Transverse colon (tissue), 4 donors: ENCODE measurements around the gene DMAC1. TPM values are rescaled to one million over a fixed set of nuclear protein-coding genes. Genes with fewer than 3 reads are reported as not detected.

Experiments used
- DNase-seq: peaks from one replicate; pipeline ENCODE4 v3.0.0-alpha.2; 2019
- H3K27ac ChIP-seq, 4 donors: fragments of 200-600 bp; sonication (generic); 2 replicates each; pipeline ENCODE4 v1.5.1; 2016 to 2018; ENCODE audit warnings: inconsistent platforms in 4 of 4
- H3K27me3 ChIP-seq: fragments of 200-600 bp; sonication (generic); 2 replicates; pipeline ENCODE4 v1.5.1; 2017; ENCODE audit warnings: inconsistent platforms
- H3K36me3 ChIP-seq, 4 donors: fragments of 200-600 bp; sonication (generic); 2 replicates each; pipeline ENCODE4 v1.5.1; 2017 to 2019; ENCODE audit warnings: inconsistent platforms in 4 of 4
- H3K4me1 ChIP-seq, 4 donors: fragments of 200-600 bp; sonication (generic); 2 replicates each; pipeline ENCODE4 v1.5.1; 2017 to 2020; ENCODE audit warnings: inconsistent platforms in 4 of 4
- H3K4me3 ChIP-seq, 4 donors: fragments of 200-600 bp; sonication (generic); 1 replicate in 1 of 4; 2 replicates in 3 of 4; pipeline versions ENCODE4 v1.5.1 to v1.6.1; 2017 to 2019; ENCODE audit warnings: inconsistent platforms in 4 of 4
- H3K9me3 ChIP-seq, 2 donors: fragments of 200-600 bp; sonication (generic); 2 replicates each; pipeline ENCODE4 v1.5.1; 2017 to 2019; ENCODE audit warnings: inconsistent platforms in 2 of 2
- CTCF ChIP-seq, 5 experiments: fragments of 200-600 bp in 3 of 5; fragments of 450-650 bp in 2 of 5; sonication (generic) in 3 of 5; IDR thresholded peaks; 1 replicate in 2 of 5; 2 replicates in 3 of 5; pipeline ENCODE4 v1.5.1; 2016 to 2017; ENCODE audit warnings: antibody characterized with exemption in 5 of 5, inconsistent platforms in 3 of 5, mild to moderate bottlenecking in 2 of 5, moderate library complexity in 1 of 5
- EP300 ChIP-seq: sonication (generic); formaldehyde crosslinking; IDR thresholded peaks from one replicate; pipeline ENCODE4 v1.6.1; 2017; ENCODE audit warnings: antibody characterized with exemption, low read depth
- POLR2A ChIP-seq: fragments of 450-650 bp; IDR thresholded peaks from one replicate; pipeline ENCODE4 v1.6.1; 2016; ENCODE audit warnings: antibody characterized with exemption, mild to moderate bottlenecking, moderate library complexity
- POLR2AphosphoS5 ChIP-seq, 3 donors: sonication (generic); formaldehyde crosslinking; IDR thresholded peaks; one replicate each; pipeline ENCODE4 v1.6.1; 2016; ENCODE audit warnings: antibody characterized with exemption in 3 of 3
- WGBS, 2 donors: methylation state at CpG; one replicate each; pipeline ENCODE4 v1.1.5; 2018; ENCODE audit warnings: low coverage in 1 of 2; 5-methylcytosine and 5-hydroxymethylcytosine counted together
- in situ Hi-C, 4 donors: fragments of 200-750 bp; cut with MboI; loops; one replicate each; pipeline versions ENCODE4 v1.15.0 to v1.15.1; 2017; ENCODE audit warnings: low sequenced_read_pairs in 3 of 4, low pct_ligation_motif_present in 1 of 4, low pct_unique_long_range_greater_than_20kb in 1 of 4
- intact Hi-C: fragments of 100-400 bp; cut with DNase I; formaldehyde crosslinking; loops from one replicate; pipeline ENCODE4 v1.15.1; 2023; ENCODE audit warnings: low total_unique reads
- total RNA-seq, 4 donors: library from RNA; depleted of rRNA; stranded (reverse); fragments of >200 nt; gene quantifications; one replicate each; pipeline ENCODE4 v1.1.0, GENCODE V29; 2016

The DMAC1 gene, protein sequence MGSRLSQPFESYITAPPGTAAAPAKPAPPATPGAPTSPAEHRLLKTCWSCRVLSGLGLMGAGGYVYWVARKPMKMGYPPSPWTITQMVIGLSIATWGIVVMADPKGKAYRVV
- total RNA-seq = 10 to 100 TPM in 3 of 4 donors, 1 to 10 TPM in 1; 6.0 to 19.4 (median 16.5) TPM

- in situ Hi-C loops = loop anchor here in 1 of 4 donors (25.0 kb wide), 1 partner anchor 88 kb away; no protein-coding TSS in a partner anchor
Measured at GRCh38 chr9:7799234-7799943, at the start of gene DMAC1. DMAC1 (minus strand) TSS chr9:7799778; CDS start chr9:7799734, 44 bp downstream.

DNA sequence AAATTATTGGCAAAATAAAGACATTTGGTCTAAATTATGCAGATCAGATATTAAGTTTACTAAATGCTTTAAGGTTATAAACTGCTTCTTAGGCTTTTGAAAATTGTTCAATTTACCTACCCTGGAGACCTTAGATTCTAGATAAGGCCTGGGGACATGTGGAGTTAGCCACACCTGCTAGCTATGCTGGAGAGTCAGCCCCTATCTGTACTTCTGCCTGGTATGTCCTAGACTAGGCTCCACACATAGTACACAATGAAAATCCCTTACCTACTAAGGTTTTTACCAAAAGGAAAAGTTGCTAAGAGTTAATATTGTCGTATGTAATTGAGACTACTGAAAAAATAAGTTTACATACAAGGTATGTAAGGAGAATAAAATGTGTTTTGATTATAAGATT is 49.8 kb upstream of the DMAC1 start:
- in situ Hi-C loops (no loop called here), intact Hi-C loops (no loop called here)
- TF ChIP-seq CTCF (IDR thresholded peaks at IDR 0.05) (no peak), POLR2AphosphoS5 (IDR thresholded peaks at IDR 0.05) (no peak), EP300 (no peak), POLR2A (no peak)
- Histone ChIP-seq H3K36me3 (no peaks in the 10 kb centered on the region), H3K27me3 (no peaks in the 10 kb centered on the region), H3K27ac (no peak overlapping the region), H3K9me3 (no peaks in the 10 kb centered on the region), H3K4me3 (no peak overlapping the region), H3K4me1 (no peaks in the 10 kb centered on the region)
- no peak for DNase-seq
- 73 to 85% methylated on average over 1 of the region's 1 CpG for WGBS, 2 donors

More at GRCh38 chr9:7799234-7799943, at the start of gene DMAC1:
- Histone ChIP-seq H3K36me3 (peaks cover 0 to 21% (median 0%) of the 10 kb centered on the region in 4 donors), H3K27me3 (no peaks in the 10 kb centered on the region), H3K27ac (peak within 1 kb of the TSS; percentile 83 to 89 (median 83)), H3K4me1 (peaks cover 6 to 13% (median 7%) of the 10 kb centered on the region in 4 donors), H3K9me3 (no peaks in the 10 kb centered on the region), H3K4me3 (peak within 1 kb of the TSS; percentile 54 to 81 (median 68))
- TF ChIP-seq POLR2AphosphoS5 (IDR thresholded peaks at IDR 0.05) = peak; percentile 50 to 77 (median 56)
- TF ChIP-seq POLR2A = peak; percentile 63
- no peak for TF ChIP-seq EP300
- intact Hi-C loops = no loop called here
- 0% methylated on average over 10 to 34 of the region's 46 CpGs for WGBS, 2 donors
- DNase-seq = peak; percentile 83

DNA sequence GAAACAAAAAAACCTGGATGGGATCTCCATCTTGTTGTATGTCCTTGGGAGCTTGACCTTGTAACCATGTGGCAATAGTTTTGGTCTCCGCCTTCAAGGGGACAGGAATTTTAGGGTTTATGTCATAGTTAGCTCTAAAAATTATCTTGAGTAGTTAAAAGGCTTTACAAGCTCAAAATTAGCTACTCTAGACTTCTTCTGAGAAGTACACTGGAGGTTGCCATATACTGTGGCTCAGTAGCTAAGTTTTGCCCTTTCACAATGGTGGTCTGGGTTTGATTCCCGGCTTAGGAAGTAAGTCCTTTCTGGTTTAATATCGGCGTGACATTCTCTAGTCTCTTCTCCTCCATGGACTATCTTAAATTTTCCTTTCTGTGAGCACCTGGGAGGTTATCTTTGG is 48.9 kb upstream of the DMAC1 start:
- H3K27me3 ChIP-seq = no peaks in the 10 kb centered on the region
- DNase-seq = no peak
- H3K9me3 ChIP-seq = no peaks in the 10 kb centered on the region
- intact Hi-C loops = no loop called here
- no peak overlapping the region for H3K27ac ChIP-seq
- H3K4me3 ChIP-seq = no peak overlapping the region
- in situ Hi-C loops = no loop called here
- no peaks in the 10 kb centered on the region for H3K36me3 ChIP-seq
- WGBS, 2 donors = 86 to 100% methylated on average over 2 to 4 of the region's 4 CpGs
- H3K4me1 ChIP-seq = no peaks in the 10 kb centered on the region
- TF ChIP-seq CTCF (IDR thresholded peaks at IDR 0.05) = no peak
- no peak for TF ChIP-seq POLR2A
- no peak for TF ChIP-seq EP300
- no peak for TF ChIP-seq POLR2AphosphoS5 (IDR thresholded peaks at IDR 0.05)

DNA sequence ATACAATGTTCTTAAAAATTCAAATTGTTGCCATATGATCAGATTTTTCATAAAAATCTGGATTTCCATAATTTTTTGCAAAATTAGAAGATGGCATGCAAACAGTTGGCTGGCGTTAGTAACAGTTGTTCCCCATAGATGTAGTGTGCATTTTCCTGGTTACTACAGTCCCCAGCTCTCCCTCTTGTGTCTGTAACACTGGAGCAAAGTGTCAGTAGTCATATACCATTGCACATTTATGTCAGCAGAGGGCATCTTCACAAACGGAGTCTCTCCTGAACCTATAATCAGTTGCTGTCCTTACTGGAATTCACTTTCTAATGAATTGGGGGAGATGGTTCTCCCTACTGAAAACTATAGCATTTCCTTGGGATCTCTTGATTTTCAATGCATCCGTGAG is 44.7 kb upstream of the DMAC1 start:
- no peak for TF ChIP-seq POLR2AphosphoS5 (IDR thresholded peaks at IDR 0.05)
- TF ChIP-seq CTCF (IDR thresholded peaks at IDR 0.05) = peak; percentile 21 to 48 (median 33)
- no peak for DNase-seq
- H3K27me3 ChIP-seq = no peaks in the 10 kb centered on the region
- H3K4me1 ChIP-seq = no peaks in the 10 kb centered on the region
- intact Hi-C loops (no loop called here), in situ Hi-C loops (no loop called here)
- H3K36me3 ChIP-seq = no peaks in the 10 kb centered on the region
- H3K27ac ChIP-seq = no peak overlapping the region
- 53 to 67% methylated on average over 2 to 3 of the region's 3 CpGs for WGBS, 2 donors
- H3K9me3 ChIP-seq = no peaks in the 10 kb centered on the region
- no peak overlapping the region for H3K4me3 ChIP-seq
